ENCODE results near the gene VAV3. TPM values are rescaled to one million over a fixed set of nuclear protein-coding genes. Genes with fewer than 3 reads are reported as not detected.

Gene VAV3
- total RNA-seq, 1 experiment from 2014 or later, result not detected

GRCh38 chr1:107604825-107605224 lies 360.2 kb downstream of the VAV3 start:
- H3K27ac ChIP-seq (ENCODE audit: low read depth, low read length), result no peak overlapping the region
- H3K4me2 ChIP-seq (ENCODE audit: low read length), result no peak overlapping the region
- no peak overlapping the region for H2AFZ ChIP-seq (ENCODE audit: low read depth, low read length, poor library complexity, severe bottlenecking)
- H3K9me2 ChIP-seq (ENCODE audit: insufficient read depth), result no peaks in the 10 kb centered on the region
- no peaks in the 10 kb centered on the region for H4K20me1 ChIP-seq (ENCODE audit: insufficient read depth)
- no TSS peak for BruUV-seq (replicated peaks)
- no peaks in the 10 kb centered on the region for H3K27me3 ChIP-seq (ENCODE audit: insufficient read depth, low read length)
- TF ChIP-seq EZH2phosphoT487 (IDR thresholded peaks at IDR 0.05; ENCODE audit: borderline replicate concordance), result no peak
- TF ChIP-seq, protein P1, sequence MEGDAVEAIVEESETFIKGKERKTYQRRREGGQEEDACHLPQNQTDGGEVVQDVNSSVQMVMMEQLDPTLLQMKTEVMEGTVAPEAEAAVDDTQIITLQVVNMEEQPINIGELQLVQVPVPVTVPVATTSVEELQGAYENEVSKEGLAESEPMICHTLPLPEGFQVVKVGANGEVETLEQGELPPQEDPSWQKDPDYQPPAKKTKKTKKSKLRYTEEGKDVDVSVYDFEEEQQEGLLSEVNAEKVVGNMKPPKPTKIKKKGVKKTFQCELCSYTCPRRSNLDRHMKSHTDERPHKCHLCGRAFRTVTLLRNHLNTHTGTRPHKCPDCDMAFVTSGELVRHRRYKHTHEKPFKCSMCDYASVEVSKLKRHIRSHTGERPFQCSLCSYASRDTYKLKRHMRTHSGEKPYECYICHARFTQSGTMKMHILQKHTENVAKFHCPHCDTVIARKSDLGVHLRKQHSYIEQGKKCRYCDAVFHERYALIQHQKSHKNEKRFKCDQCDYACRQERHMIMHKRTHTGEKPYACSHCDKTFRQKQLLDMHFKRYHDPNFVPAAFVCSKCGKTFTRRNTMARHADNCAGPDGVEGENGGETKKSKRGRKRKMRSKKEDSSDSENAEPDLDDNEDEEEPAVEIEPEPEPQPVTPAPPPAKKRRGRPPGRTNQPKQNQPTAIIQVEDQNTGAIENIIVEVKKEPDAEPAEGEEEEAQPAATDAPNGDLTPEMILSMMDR (IDR thresholded peaks at IDR 0.05 in 2 of 3, conservative IDR thresholded peaks at IDR 0.05 in 1 of 3; ENCODE audit: borderline replicate concordance in 1 of 3, insufficient read depth in 1 of 3, low read depth in 2 of 3, low read length in 2 of 3), result no peak
- TF ChIP-seq ATF3 (IDR thresholded peaks at IDR 0.05), result no peak
- TF ChIP-seq JUND (IDR thresholded peaks at IDR 0.05), result no peak
- TF ChIP-seq POLR2A (IDR thresholded peaks at IDR 0.05; ENCODE audit: borderline replicate concordance, extremely low read depth, insufficient read depth, insufficient read length), result no peak
- TF ChIP-seq FOSL1 (IDR thresholded peaks at IDR 0.05; ENCODE audit: low read depth), result no peak
- no peak for TF ChIP-seq RAD21 (IDR thresholded peaks at IDR 0.05; ENCODE audit: low read depth)
- no peak for TF ChIP-seq SIN3A (IDR thresholded peaks at IDR 0.05; ENCODE audit: low read depth)
- no peak for TF ChIP-seq ELF1 (IDR thresholded peaks at IDR 0.05; ENCODE audit: borderline replicate concordance, low read depth)
- TF ChIP-seq, protein P2, sequence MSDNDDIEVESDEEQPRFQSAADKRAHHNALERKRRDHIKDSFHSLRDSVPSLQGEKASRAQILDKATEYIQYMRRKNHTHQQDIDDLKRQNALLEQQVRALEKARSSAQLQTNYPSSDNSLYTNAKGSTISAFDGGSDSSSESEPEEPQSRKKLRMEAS (IDR thresholded peaks at IDR 0.05), result no peak
- no peak for TF ChIP-seq ZNF274 (IDR thresholded peaks at IDR 0.05; ENCODE audit: low read depth, low read length)
- TF ChIP-seq CBX3 (IDR thresholded peaks at IDR 0.05; ENCODE audit: low read depth), result no peak
- no peaks in the 10 kb centered on the region for H3K4me1 ChIP-seq (ENCODE audit: control insufficient read depth in 1 of 2, insufficient read depth in 2 of 2, low read length in 2 of 2)
- no peaks in the 10 kb centered on the region for H3K79me2 ChIP-seq (ENCODE audit: insufficient read depth, low read length)
- ATAC-seq (no peak), DNase-seq (ENCODE audit: low read depth, low spot score) (no peak)
- H3K36me3 ChIP-seq (ENCODE audit: control insufficient read depth in 1 of 2, insufficient read depth in 2 of 2, low read length in 2 of 2), result no peaks in the 10 kb centered on the region
- ChIA-PET CTCF (no interaction called here), POLR2A (no interaction called here), RAD21 (ENCODE audit: low non-redundant PET in 1 of 2, low total read pairs in 2 of 2, uncharacterized antibody in 2 of 2, unreplicated experiment in 2 of 2) (no interaction called here)
- H3K4me3 ChIP-seq (replicated peaks in 1 of 2; ENCODE audit: low read depth in 1 of 2, low read length in 2 of 2), result no peak overlapping the region
- intact Hi-C loops (cut with micrococcal nuclease), result no loop called here
- no peaks in the 10 kb centered on the region; a peak in 2 of 4 replicates for H3K9me3 ChIP-seq (ENCODE audit: control insufficient read depth in 1 of 2, insufficient read depth in 1 of 2, low read depth in 1 of 2, low read length in 2 of 2)
- H3K9ac ChIP-seq (ENCODE audit: low read length), result no peak overlapping the region
